ENCODE results near the gene MAPK13.

Gene MAPK13

DNA sequence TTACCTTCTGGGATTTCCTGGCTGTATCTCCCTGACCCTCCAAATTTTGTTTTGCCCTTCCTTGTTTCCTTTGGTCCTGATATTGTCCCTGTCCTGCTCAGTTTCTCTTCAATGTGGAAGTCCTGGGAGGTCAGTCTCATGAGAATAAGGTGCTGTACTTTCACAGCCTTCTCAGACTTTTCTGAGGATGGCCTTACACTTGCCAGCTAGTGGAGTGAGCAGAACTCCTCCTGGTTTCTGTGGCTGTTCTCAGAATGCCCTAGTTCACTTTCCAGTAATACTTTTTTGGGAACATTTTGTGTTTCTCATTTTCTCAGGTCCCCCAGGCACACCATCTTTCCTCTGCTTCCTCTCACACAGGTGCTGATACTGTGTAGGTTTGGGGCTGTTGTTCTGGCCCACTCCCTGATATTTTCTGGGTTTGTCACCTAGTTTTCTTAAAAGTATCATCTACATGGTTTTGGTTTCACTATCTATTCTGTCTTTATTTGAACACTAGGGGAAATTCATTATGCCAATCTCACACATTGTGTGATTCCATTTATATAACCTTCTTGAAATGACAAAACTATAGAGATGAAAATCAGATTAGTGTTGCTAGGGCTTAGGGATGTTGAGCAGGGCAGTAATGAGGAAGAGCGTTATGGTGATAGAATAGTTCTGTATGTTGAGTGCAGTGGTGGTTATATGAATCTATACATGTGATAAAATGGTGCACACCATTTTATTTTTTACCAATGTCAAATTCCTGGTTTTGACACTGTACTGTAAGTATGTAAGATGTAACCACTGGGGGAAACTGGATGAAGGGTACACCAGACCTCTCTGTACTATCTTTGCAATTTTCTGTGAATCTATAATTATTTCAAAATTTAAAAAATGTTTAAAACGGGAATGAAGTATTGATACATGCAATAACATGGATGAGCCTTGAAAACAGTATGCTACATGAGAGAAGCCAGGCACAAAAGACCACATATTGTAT lies 39.0 kb downstream of the MAPK13 start:
- no peak for DNase-seq
- TF ChIP-seq GATA1 (IDR thresholded peaks at IDR 0.05; ENCODE audit: low read depth, low read length): no peak
- TF ChIP-seq POLR2A (IDR thresholded peaks at IDR 0.05; ENCODE audit: low read length): no peak

DNA sequence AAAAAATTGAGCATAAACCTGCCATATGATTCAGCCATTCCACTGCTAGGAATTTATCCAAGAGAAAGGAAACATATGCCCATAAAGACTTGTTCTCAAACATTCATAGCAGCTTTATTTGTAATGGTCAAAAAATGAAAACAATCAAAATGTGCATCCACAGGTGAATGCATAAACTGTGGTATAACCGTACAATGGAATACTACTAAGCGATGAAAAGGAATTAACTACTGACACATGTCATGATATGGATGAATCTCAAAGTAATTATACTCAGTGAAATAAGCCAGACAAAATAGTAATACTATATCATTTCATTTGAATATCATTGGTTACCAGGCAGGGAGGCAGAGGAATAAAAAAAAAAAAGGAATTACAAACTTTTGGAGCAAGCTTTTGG lies 40.4 kb downstream of the MAPK13 start:
- no peak for DNase-seq
- TF ChIP-seq GATA1 (IDR thresholded peaks at IDR 0.05; ENCODE audit: low read depth, low read length): no peak
- no peak for TF ChIP-seq POLR2A (IDR thresholded peaks at IDR 0.05; ENCODE audit: low read length)

DNA sequence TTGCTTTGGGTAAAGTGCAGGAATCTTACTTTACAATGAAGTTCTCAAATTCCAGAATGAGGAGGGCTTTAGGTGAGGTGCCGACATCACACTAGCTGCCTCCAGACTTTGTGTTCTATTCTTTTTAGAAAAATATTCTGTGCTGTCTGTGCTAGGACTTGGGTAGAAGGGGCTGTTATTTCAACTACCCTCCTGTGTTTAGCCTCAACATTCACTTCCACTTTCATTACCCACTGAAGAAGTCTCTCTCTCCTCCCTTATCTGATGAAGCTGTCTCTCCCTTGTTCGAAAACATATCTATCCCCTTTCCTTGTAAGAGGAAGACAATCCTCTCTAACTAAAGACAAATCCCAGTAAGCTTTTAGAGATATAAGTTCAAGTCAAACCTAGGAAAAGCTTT lies 41.3 kb downstream of the MAPK13 start:
- no peak for DNase-seq
- TF ChIP-seq GATA1 (IDR thresholded peaks at IDR 0.05; ENCODE audit: low read depth, low read length) (no peak), POLR2A (IDR thresholded peaks at IDR 0.05; ENCODE audit: low read length) (no peak)

DNA sequence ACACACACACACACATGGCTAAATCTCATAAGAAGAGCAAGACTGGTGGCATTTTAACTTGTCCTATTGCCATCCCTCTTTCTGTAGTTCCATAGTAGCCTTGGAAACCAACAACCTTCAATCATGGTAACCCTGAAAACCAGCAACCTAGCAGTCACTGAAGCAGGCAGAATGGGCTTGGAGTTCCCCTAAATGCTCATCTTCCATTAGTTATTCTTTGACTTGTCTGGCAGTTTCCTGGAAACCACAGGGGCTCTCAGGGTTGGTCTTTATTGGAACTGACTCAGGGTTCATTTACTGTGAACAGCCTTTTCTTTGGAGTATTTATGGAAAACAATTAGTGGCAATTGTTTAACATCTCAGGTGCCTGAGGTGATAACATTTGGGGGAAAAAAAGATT lies 46.9 kb downstream of the MAPK13 start:
- DNase-seq: no peak
- no peak for TF ChIP-seq POLR2A (IDR thresholded peaks at IDR 0.05; ENCODE audit: low read length)
- TF ChIP-seq GATA1 (IDR thresholded peaks at IDR 0.05; ENCODE audit: low read depth, low read length): no peak

DNA sequence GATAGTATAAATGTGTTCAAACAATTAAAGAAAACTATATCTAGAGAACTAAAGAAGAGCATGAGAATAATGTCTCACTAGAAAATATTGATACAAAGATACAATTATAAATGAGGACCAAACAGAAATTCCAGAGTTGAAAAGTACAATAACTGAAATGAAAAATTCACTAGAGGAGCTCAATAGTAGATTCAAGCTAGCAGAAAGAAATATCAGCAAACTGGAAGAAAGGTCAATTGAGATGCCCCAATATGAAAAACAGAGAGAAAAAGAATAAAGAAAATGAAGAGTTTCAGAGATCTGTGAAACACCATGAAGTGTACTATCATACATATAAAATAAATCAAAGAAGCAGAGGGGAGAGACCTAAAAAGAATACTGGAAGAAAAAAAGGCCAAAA lies 48.2 kb downstream of the MAPK13 start:
- no peak for DNase-seq
- TF ChIP-seq POLR2A (IDR thresholded peaks at IDR 0.05; ENCODE audit: low read length): no peak
- TF ChIP-seq GATA1 (IDR thresholded peaks at IDR 0.05; ENCODE audit: low read depth, low read length): no peak

DNA sequence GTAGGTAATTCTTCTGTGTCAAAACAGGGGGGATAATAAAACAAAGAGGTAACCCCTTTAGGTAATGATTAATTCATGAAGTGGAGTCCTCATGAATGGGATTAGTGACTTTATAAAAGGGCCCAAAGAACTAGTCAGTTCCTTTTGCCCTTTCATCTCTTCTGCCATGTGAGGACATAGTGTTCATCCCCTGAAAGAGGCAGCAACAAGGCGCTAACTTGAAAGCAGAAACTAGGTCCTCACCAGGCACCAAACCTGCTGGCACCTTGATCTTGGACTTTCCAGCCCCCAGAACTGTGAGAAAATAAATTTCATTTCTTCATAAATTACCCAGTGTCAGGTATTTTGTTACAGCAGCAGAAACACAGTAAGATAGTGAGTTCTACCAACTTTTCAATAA lies 49.8 kb downstream of the MAPK13 start:
- TF ChIP-seq POLR2A (IDR thresholded peaks at IDR 0.05; ENCODE audit: low read length) (no peak), GATA1 (IDR thresholded peaks at IDR 0.05; ENCODE audit: low read depth, low read length) (no peak)
- no peak for DNase-seq

DNA sequence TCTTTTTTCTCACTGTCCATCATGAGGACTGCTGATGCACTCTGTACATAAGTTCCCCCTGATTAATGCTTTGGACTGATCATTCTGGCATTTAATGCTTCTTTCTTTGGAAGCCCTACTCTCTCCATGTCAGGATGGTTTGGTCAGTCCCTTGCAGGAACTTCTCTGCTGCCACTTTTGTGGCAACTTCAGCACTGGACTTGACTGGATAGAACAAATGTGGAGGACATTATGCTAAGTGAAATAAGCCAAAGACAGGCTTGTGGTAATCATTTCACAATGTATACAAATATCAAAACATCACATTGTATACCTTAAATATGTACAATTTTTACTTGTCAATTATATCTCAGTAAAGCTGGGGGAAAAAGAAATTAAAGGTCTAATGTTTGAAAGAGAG lies 54.0 kb downstream of the MAPK13 start:
- no peak for DNase-seq
- TF ChIP-seq POLR2A (IDR thresholded peaks at IDR 0.05; ENCODE audit: low read length) (no peak), GATA1 (IDR thresholded peaks at IDR 0.05; ENCODE audit: low read depth, low read length) (no peak)

DNA sequence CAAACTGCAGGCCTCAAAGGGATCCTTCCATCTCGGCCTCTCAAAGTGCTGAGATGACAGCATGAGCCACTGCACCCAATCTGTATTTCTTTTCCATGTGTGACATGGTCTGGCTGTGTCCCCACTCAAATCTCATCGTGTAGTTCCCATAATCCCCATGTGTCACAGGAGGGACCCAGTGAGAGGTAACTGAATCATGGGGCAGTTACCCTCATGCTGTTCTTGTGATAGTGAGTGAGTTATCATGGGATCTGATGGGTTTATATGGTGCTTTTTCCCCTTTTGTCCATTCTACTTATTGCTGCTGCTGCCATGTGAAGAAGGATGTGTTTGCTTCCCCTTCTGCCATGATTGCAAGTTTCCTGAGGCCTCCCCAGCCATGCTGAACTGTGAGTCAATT lies 55.9 kb downstream of the MAPK13 start:
- no peak for DNase-seq
- TF ChIP-seq POLR2A (IDR thresholded peaks at IDR 0.05; ENCODE audit: low read length) (no peak), GATA1 (IDR thresholded peaks at IDR 0.05; ENCODE audit: low read depth, low read length) (no peak)

DNA sequence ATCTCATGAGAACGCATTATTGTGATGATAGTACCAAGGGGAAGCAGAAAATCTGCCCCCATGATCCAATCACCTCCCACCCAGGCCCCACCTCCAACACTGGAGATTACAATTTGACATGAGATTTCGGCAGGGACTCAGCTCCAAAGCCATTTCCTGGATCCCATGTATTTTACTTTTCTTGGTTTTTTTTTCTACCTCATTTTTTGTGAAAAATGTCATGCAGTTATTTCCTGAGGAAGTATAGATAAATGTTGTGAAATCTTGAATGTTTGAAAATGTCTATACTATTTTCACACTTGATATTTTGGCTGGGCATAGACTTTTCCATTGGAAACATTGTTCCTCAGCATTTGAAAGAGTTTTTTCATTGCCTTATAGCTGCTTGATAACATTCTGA lies 57.1 kb downstream of the MAPK13 start:
- no peak for DNase-seq
- TF ChIP-seq GATA1 (IDR thresholded peaks at IDR 0.05; ENCODE audit: low read depth, low read length) (no peak), POLR2A (IDR thresholded peaks at IDR 0.05; ENCODE audit: low read length) (no peak)
